GM23338 (cell line): ENCODE results near the gene STEAP3. TPM values are rescaled to one million over a fixed set of nuclear protein-coding genes. Genes with fewer than 3 reads are reported as not detected.

Experiments used
- ATAC-seq: fragments of 200-7000 bp; cut with Tn5 transposase; 3 replicates; pipeline ENCODE4 v1.9.1; 2020
- DNase-seq: peaks from one replicate; pipeline ENCODE4 v3.0.0-alpha.2; 2015; ENCODE audit warnings: low spot score
- H2AFZ ChIP-seq: fragments of 200-600 bp; sonication (generic); 2 replicates; pipeline ENCODE4 v1.8.0; 2016; ENCODE audit warnings: antibody characterized with exemption, mild to moderate bottlenecking, moderate library complexity
- H3F3A ChIP-seq: fragments of 200-600 bp; sonication (generic); replicated peaks from 2 replicates; pipeline ENCODE4 v1.8.0; 2017; ENCODE audit warnings: antibody characterized with exemption, mixed run types, low read depth
- H3K27ac ChIP-seq: fragments of 200-600 bp; sonication (generic); 2 replicates; pipeline ENCODE4 v1.6.1; 2016; ENCODE audit warnings: low read depth
- H3K27me3 ChIP-seq: fragments of 200-600 bp; sonication (generic); 2 replicates; pipeline ENCODE4 v1.8.0; 2016; ENCODE audit warnings: mild to moderate bottlenecking, mixed run types, moderate library complexity; ENCODE audit not compliant: insufficient read depth
- H3K36me3 ChIP-seq: fragments of 200-600 bp; sonication (generic); 2 replicates; pipeline ENCODE4 v1.8.0; 2016; ENCODE audit warnings: mild to moderate bottlenecking; ENCODE audit not compliant: insufficient read depth
- H3K4me1 ChIP-seq: fragments of 200-600 bp; sonication (generic); 2 replicates; pipeline ENCODE4 v1.8.0; 2016; ENCODE audit warnings: mild to moderate bottlenecking, moderate library complexity; ENCODE audit not compliant: insufficient read depth
- H3K4me2 ChIP-seq: fragments of 200-600 bp; sonication (generic); 2 replicates; pipeline ENCODE4 v1.7.1; 2017; ENCODE audit warnings: mixed run types
- H3K4me3 ChIP-seq: fragments of 200-600 bp; sonication (generic); 2 replicates; pipeline ENCODE4 v1.6.1; 2016; ENCODE audit warnings: mixed run types
- H3K79me2 ChIP-seq: fragments of 200-600 bp; sonication (generic); replicated peaks from 2 replicates; pipeline ENCODE4 v1.8.0; 2017; ENCODE audit warnings: mild to moderate bottlenecking; ENCODE audit not compliant: insufficient read depth
- H3K9me2 ChIP-seq: fragments of 200-600 bp; sonication (generic); 2 replicates; pipeline ENCODE4 v1.8.0; 2017; ENCODE audit not compliant: insufficient read depth
- H4K20me1 ChIP-seq: fragments of 200-600 bp; sonication (generic); replicated peaks from 2 replicates; pipeline ENCODE4 v1.8.0; 2017; ENCODE audit warnings: mild to moderate bottlenecking; ENCODE audit not compliant: insufficient read depth
- H3K27ac Mint-ChIP-seq: 2 replicates; pipeline ENCODE4 v1.8.0; 2020; ENCODE audit warnings: inconsistent platforms, mild to moderate bottlenecking, moderate library complexity, mixed read lengths
- H3K27me3 Mint-ChIP-seq: 3 replicates; pipeline ENCODE4 v1.8.0; 2022; ENCODE audit warnings: low read depth, mild to moderate bottlenecking, moderate library complexity, mixed read lengths, inconsistent platforms; ENCODE audit not compliant: insufficient read depth, poor library complexity
- H3K36me3 Mint-ChIP-seq: 3 replicates; pipeline ENCODE4 v1.8.0; 2021; ENCODE audit warnings: low read depth, mild to moderate bottlenecking, inconsistent platforms, moderate library complexity, mixed read lengths
- H3K4me1 Mint-ChIP-seq: 3 replicates; pipeline ENCODE4 v1.8.0; 2020; ENCODE audit warnings: mild to moderate bottlenecking, inconsistent platforms, mixed read lengths
- H3K4me3 Mint-ChIP-seq: 3 replicates; pipeline ENCODE4 v1.8.0; 2021; ENCODE audit warnings: moderate library complexity, mild to moderate bottlenecking, inconsistent platforms, mixed read lengths
- H3K9me3 Mint-ChIP-seq: 3 replicates; pipeline ENCODE4 v1.8.0; 2020; ENCODE audit warnings: moderate library complexity, mild to moderate bottlenecking, inconsistent platforms, mixed read lengths
- EZH2 ChIP-seq: fragments of 200-600 bp; sonication (generic); IDR thresholded peaks from one replicate; pipeline ENCODE4 v1.8.0; 2017; ENCODE audit warnings: antibody characterized with exemption, mild to moderate bottlenecking, low read depth; ENCODE audit not compliant: unreplicated experiment
- JUNB ChIP-seq: IDR thresholded peaks from one replicate; pipeline ENCODE4 v1.6.1; 2016; ENCODE audit warnings: antibody characterized with exemption; ENCODE audit not compliant: unreplicated experiment
- NANOG ChIP-seq: IDR thresholded peaks from 2 replicates; pipeline ENCODE4 v1.6.1; 2016; ENCODE audit warnings: antibody characterized with exemption, borderline replicate concordance
- POLR2AphosphoS5 ChIP-seq: IDR thresholded peaks from 2 replicates; pipeline ENCODE4 v1.6.1; 2016; ENCODE audit warnings: antibody characterized with exemption, low read depth
- STAT1 ChIP-seq: IDR thresholded peaks from one replicate; pipeline ENCODE4 v1.6.1; 2016; ENCODE audit warnings: antibody characterized with exemption; ENCODE audit not compliant: unreplicated experiment
- ZNF114 ChIP-seq: fragments of 250-450 bp; sonication (Bioruptor Pico); IDR thresholded peaks from 2 replicates; pipeline ENCODE4 v1.5.0; 2020; ENCODE audit warnings: mild to moderate bottlenecking, moderate library complexity
- polyA plus RNA-seq: library from polyadenylated mRNA; unstranded; fragments of >200 nt; fragmentation: Nextera tagmentation; extraction: Ambion mirVana; gene quantifications from 2 replicates; pipeline ENCODE4 v1.2.1, GENCODE V29; 2016
- total RNA-seq: library from RNA; depleted of rRNA; stranded (reverse); fragments of >200 nt; shearing (Covaris generic); gene quantifications from 2 replicates; pipeline ENCODE4 v1.2.3, GENCODE V29; 2014
- TF ChIP-seq, protein P1 (sequence below): fragments of 250-450 bp; sonication (Bioruptor Pico); IDR thresholded peaks from 2 replicates; pipeline ENCODE4 v1.5.0; 2020; ENCODE audit warnings: mild to moderate bottlenecking, moderate library complexity
- TF ChIP-seq, protein P2 (sequence below), 2 experiments: fragments of 200-600 bp in 1 of 2; sonication (generic) in 1 of 2; conservative IDR thresholded peaks; 2 replicates each; pipeline versions ENCODE4 v1.5.1 to v1.6.1; 2016 to 2017; ENCODE audit warnings: antibody characterized with exemption in 2 of 2, low read depth in 2 of 2, mild to moderate bottlenecking in 2 of 2, moderate library complexity in 1 of 2

STEAP3 gene
- total and polyA plus RNA-seq, 2 experiments from 2014 or later = 8.6 to 27.3 TPM

DNA sequence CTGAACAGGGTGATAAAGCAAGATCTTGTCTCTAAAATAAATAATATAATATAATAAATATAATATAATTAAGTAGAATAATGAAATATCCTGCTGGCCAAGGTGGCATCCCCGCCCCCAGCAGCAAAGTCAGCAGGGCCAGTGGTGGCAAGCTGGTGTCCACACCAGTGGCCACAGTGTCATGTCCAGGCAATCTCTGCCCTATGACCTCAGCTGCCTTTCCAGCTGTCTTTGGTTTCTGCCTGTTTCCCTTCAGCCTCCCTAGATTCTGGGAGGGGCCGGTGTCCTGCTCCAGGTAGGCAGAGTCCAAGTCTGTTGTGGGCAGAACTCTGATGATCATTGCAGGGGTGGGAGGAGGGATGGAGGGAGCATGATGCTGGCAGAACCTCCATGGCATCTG, 16.2 kb upstream of the STEAP3 start:
- Histone ChIP-seq H3K36me3 (no peaks in the 10 kb centered on the region), H3K79me2 (no peaks in the 10 kb centered on the region), H3K4me2 (no peak overlapping the region), H3F3A (no peaks in the 10 kb centered on the region), H3K27ac (no peak overlapping the region), H3K4me3 (no peak overlapping the region), H3K27me3 (no peaks in the 10 kb centered on the region), H3K9me2 (no peaks in the 10 kb centered on the region), H4K20me1 (no peaks in the 10 kb centered on the region), H3K4me1 (no peaks in the 10 kb centered on the region; the same call in 1 of the 2 replicates), H2AFZ (no peak overlapping the region)
- Mint-ChIP-seq H3K27ac (no peak overlapping the region), H3K36me3 (no peaks in the 10 kb centered on the region), H3K27me3 (peaks cover 15% of the 10 kb centered on the region), H3K4me1 (no peaks in the 10 kb centered on the region; the same call in 2 of the 3 replicates), H3K4me3 (no peak overlapping the region), H3K9me3 (no peaks in the 10 kb centered on the region)
- ATAC-seq (no peak), DNase-seq (no peak)
- TF ChIP-seq NANOG = no peak
- no peak for TF ChIP-seq EZH2
- TF ChIP-seq, protein P1, sequence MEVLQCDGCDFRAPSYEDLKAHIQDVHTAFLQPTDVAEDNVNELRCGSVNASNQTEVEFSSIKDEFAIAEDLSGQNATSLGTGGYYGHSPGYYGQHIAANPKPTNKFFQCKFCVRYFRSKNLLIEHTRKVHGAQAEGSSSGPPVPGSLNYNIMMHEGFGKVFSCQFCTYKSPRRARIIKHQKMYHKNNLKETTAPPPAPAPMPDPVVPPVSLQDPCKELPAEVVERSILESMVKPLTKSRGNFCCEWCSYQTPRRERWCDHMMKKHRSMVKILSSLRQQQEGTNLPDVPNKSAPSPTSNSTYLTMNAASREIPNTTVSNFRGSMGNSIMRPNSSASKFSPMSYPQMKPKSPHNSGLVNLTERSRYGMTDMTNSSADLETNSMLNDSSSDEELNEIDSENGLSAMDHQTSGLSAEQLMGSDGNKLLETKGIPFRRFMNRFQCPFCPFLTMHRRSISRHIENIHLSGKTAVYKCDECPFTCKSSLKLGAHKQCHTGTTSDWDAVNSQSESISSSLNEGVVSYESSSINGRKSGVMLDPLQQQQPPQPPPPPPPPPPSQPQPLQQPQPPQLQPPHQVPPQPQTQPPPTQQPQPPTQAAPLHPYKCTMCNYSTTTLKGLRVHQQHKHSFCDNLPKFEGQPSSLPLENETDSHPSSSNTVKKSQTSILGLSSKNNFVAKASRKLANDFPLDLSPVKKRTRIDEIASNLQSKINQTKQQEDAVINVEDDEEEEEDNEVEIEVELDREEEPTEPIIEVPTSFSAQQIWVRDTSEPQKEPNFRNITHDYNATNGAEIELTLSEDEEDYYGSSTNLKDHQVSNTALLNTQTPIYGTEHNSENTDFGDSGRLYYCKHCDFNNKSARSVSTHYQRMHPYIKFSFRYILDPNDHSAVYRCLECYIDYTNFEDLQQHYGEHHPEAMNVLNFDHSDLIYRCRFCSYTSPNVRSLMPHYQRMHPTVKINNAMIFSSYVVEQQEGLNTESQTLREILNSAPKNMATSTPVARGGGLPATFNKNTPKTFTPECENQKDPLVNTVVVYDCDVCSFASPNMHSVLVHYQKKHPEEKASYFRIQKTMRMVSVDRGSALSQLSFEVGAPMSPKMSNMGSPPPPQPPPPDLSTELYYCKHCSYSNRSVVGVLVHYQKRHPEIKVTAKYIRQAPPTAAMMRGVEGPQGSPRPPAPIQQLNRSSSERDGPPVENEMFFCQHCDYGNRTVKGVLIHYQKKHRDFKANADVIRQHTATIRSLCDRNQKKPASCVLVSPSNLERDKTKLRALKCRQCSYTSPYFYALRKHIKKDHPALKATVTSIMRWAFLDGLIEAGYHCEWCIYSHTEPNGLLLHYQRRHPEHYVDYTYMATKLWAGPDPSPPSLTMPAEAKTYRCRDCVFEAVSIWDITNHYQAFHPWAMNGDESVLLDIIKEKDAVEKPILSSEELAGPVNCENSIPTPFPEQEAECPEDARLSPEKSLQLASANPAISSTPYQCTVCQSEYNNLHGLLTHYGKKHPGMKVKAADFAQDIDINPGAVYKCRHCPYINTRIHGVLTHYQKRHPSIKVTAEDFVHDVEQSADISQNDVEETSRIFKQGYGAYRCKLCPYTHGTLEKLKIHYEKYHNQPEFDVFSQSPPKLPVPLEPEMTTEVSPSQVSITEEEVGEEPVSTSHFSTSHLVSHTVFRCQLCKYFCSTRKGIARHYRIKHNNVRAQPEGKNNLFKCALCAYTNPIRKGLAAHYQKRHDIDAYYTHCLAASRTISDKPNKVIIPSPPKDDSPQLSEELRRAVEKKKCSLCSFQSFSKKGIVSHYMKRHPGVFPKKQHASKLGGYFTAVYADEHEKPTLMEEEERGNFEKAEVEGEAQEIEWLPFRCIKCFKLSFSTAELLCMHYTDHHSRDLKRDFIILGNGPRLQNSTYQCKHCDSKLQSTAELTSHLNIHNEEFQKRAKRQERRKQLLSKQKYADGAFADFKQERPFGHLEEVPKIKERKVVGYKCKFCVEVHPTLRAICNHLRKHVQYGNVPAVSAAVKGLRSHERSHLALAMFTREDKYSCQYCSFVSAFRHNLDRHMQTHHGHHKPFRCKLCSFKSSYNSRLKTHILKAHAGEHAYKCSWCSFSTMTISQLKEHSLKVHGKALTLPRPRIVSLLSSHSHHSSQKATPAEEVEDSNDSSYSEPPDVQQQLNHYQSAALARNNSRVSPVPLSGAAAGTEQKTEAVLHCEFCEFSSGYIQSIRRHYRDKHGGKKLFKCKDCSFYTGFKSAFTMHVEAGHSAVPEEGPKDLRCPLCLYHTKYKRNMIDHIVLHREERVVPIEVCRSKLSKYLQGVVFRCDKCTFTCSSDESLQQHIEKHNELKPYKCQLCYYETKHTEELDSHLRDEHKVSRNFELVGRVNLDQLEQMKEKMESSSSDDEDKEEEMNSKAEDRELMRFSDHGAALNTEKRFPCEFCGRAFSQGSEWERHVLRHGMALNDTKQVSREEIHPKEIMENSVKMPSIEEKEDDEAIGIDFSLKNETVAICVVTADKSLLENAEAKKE (CRISPR knock-in tag) = no peak
- no peak for TF ChIP-seq POLR2AphosphoS5
- TF ChIP-seq JUNB = no peak
- no peak for TF ChIP-seq STAT1
- TF ChIP-seq, protein P2, sequence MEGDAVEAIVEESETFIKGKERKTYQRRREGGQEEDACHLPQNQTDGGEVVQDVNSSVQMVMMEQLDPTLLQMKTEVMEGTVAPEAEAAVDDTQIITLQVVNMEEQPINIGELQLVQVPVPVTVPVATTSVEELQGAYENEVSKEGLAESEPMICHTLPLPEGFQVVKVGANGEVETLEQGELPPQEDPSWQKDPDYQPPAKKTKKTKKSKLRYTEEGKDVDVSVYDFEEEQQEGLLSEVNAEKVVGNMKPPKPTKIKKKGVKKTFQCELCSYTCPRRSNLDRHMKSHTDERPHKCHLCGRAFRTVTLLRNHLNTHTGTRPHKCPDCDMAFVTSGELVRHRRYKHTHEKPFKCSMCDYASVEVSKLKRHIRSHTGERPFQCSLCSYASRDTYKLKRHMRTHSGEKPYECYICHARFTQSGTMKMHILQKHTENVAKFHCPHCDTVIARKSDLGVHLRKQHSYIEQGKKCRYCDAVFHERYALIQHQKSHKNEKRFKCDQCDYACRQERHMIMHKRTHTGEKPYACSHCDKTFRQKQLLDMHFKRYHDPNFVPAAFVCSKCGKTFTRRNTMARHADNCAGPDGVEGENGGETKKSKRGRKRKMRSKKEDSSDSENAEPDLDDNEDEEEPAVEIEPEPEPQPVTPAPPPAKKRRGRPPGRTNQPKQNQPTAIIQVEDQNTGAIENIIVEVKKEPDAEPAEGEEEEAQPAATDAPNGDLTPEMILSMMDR (conservative IDR thresholded peaks at IDR 0.05; ENCODE audit: low read depth in 2 of 2) = no peak
- no peak for TF ChIP-seq ZNF114
